ENCODE data around the gene GM2A. TPM values are rescaled to one million over a fixed set of nuclear protein-coding genes. Genes with fewer than 3 reads are reported as not detected.

The GM2A gene
- total and polyA plus RNA-seq, 2 of the 13 experiments (the other 11 are each of a cell fraction or from before 2014, with no cell fraction given) = 14.6 to 29.6 TPM

DNA sequence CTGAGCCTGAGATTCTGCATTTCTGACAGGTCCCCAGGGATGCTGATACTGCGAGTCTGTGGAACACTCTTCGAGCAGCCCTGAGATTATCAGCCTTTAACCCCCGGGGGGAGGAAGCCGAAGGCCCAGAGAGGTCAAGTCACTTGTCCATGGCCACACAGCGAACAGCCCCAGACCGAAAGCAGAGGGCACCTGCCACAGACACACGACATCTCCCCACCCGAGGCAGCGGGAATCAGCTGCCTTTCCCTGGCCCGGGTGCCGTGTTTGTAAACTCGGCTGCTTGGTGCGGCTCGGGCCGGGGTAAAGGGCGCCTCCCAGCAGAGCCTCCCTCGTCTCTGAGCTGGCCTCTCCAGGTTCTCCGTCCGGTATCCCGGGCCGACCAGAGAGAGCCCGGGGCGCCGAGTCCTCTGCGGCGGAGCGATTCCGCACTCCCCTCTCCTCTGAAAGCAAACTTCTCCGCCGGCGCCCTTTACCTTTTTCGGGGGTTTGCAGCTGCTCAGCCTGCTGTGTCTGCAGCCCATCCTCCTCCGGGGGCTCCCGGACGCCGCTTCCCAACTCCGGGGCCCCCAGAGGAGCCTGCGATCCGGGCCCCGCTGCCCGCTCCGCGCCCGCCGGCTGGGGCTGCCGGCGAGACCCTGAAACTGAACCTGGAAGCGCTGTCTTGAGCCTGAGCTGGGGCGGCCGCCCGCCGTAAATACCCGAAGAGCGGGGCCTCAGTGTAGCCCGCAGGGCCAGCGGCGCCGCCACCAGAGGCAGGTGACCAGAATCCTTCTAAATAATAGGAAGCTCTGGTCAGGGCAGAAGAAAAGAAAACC is 29.3 kb upstream of the GM2A start, which contains the start of gene CCDC69 (continued):
- TF ChIP-seq, protein P1, sequence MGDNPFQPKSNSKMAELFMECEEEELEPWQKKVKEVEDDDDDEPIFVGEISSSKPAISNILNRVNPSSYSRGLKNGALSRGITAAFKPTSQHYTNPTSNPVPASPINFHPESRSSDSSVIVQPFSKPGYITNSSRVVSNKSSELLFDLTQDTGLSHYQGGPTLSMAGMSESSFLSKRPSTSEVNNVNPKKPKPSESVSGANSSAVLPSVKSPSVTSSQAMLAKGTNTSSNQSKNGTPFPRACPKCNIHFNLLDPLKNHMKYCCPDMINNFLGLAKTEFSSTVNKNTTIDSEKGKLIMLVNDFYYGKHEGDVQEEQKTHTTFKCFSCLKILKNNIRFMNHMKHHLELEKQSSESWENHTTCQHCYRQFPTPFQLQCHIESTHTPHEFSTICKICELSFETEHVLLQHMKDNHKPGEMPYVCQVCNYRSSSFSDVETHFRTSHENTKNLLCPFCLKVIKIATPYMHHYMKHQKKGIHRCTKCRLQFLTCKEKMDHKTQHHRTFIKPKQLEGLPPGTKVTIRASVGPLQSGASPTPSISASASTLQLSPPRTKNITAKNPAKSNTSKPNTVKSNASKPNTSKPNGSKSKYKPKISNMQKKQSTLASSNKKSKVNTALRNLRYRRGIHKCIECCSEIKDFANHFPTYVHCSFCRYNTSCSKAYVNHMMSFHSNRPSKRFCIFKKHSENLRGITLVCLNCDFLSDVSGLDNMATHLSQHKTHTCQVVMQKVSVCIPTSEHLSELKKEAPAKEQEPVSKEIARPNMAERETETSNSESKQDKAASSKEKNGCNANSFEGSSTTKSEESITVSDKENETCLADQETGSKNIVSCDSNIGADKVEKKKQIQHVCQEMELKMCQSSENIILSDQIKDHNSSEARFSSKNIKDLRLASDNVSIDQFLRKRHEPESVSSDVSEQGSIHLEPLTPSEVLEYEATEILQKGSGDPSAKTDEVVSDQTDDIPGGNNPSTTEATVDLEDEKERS (CRISPR knock-in tag; IDR thresholded peaks at IDR 0.05) = no peak
- TF ChIP-seq MATR3 (CRISPR knock-in tag; IDR thresholded peaks at IDR 0.05) = no peak
- TF ChIP-seq ZNF138 (CRISPR knock-in tag; IDR thresholded peaks at IDR 0.05; ENCODE audit: low read depth) = no peak
- TF ChIP-seq, protein P2, sequence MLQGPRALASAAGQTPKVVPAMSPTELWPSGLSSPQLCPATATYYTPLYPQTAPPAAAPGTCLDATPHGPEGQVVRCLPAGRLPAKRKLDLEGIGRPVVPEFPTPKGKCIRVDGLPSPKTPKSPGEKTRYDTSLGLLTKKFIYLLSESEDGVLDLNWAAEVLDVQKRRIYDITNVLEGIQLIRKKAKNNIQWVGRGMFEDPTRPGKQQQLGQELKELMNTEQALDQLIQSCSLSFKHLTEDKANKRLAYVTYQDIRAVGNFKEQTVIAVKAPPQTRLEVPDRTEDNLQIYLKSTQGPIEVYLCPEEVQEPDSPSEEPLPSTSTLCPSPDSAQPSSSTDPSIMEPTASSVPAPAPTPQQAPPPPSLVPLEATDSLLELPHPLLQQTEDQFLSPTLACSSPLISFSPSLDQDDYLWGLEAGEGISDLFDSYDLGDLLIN (CRISPR knock-in tag; IDR thresholded peaks at IDR 0.05; ENCODE audit: borderline replicate concordance) = no peak
- TF ChIP-seq ZNF619 (CRISPR knock-in tag; IDR thresholded peaks at IDR 0.05) = no peak
- 0 out of 2 replicates have a peak, but pooled peaks have one; percentile 54 for TF ChIP-seq KDM2A (CRISPR knock-in tag; IDR thresholded peaks at IDR 0.05; ENCODE audit: borderline replicate concordance, low read depth)
- TF ChIP-seq ZNF430 (CRISPR knock-in tag; IDR thresholded peaks at IDR 0.05) = no peak
- TF ChIP-seq CC2D1A (CRISPR knock-in tag; IDR thresholded peaks at IDR 0.05) = no peak
- no peak for TF ChIP-seq EEA1 (CRISPR knock-in tag; IDR thresholded peaks at IDR 0.05; ENCODE audit: borderline replicate concordance)
- no peak for TF ChIP-seq HOXA9 (CRISPR knock-in tag; IDR thresholded peaks at IDR 0.05; ENCODE audit: borderline replicate concordance)
- TF ChIP-seq ZNF564 (CRISPR knock-in tag; IDR thresholded peaks at IDR 0.05) = 0 out of 2 replicates have a peak, but pooled peaks have one; percentile 13
- TF ChIP-seq ZNF337 (CRISPR knock-in tag; IDR thresholded peaks at IDR 0.05; ENCODE audit: borderline replicate concordance, low read depth) = peak; percentile 78; the same call in 1 of the 2 replicates
- TF ChIP-seq, protein P3, sequence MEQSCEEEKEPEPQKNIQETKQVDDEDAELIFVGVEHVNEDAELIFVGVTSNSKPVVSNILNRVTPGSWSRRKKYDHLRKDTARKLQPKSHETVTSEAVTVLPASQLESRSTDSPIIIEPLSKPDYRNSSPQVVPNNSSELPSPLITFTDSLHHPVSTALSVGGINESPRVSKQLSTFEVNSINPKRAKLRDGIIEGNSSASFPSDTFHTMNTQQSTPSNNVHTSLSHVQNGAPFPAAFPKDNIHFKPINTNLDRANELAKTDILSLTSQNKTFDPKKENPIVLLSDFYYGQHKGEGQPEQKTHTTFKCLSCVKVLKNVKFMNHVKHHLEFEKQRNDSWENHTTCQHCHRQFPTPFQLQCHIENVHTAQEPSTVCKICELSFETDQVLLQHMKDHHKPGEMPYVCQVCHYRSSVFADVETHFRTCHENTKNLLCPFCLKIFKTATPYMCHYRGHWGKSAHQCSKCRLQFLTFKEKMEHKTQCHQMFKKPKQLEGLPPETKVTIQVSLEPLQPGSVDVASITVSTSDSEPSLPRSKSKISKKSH (CRISPR knock-in tag; IDR thresholded peaks at IDR 0.05; ENCODE audit: borderline replicate concordance) = peak; percentile 19; the same call in 1 of the 2 replicates
- no peak for TF ChIP-seq ZNF572 (CRISPR knock-in tag; IDR thresholded peaks at IDR 0.05)
- no peak for TF ChIP-seq ZNF530 (CRISPR knock-in tag; IDR thresholded peaks at IDR 0.05; ENCODE audit: low read depth)
- TF ChIP-seq MYNN (CRISPR knock-in tag; IDR thresholded peaks at IDR 0.05; ENCODE audit: low read depth) = peak; percentile 74; the same call in 1 of the 2 replicates
- TF ChIP-seq, protein P4, sequence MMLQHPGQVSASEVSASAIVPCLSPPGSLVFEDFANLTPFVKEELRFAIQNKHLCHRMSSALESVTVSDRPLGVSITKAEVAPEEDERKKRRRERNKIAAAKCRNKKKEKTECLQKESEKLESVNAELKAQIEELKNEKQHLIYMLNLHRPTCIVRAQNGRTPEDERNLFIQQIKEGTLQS (CRISPR knock-in tag; IDR thresholded peaks at IDR 0.05) = no peak
- TF ChIP-seq ZNF777 (CRISPR knock-in tag; IDR thresholded peaks at IDR 0.05) = peak; percentile 28; the same call in 1 of the 2 replicates
- TF ChIP-seq, protein P5, sequence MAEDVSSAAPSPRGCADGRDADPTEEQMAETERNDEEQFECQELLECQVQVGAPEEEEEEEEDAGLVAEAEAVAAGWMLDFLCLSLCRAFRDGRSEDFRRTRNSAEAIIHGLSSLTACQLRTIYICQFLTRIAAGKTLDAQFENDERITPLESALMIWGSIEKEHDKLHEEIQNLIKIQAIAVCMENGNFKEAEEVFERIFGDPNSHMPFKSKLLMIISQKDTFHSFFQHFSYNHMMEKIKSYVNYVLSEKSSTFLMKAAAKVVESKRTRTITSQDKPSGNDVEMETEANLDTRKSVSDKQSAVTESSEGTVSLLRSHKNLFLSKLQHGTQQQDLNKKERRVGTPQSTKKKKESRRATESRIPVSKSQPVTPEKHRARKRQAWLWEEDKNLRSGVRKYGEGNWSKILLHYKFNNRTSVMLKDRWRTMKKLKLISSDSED (CRISPR knock-in tag; IDR thresholded peaks at IDR 0.05) = no peak
- TF ChIP-seq ZNF713 (CRISPR knock-in tag; IDR thresholded peaks at IDR 0.05) = no peak
- TF ChIP-seq EP300 (IDR thresholded peaks at IDR 0.05; ENCODE audit: low read depth in 2 of 2, low read length in 2 of 2) = no peak
- no peak for TF ChIP-seq EP300 (CRISPR knock-in tag; IDR thresholded peaks at IDR 0.05; ENCODE audit: borderline replicate concordance)
